Activated naive CD4-positive, alpha-beta T cell treated with anti-CD3 and anti-CD28 coated beads, Interleukin-2, amount 10 ng/mL, durations not matched to agents 7 days and 5 days (primary cell): ENCODE results near the gene SLC12A9.
A peak's percentile ranks its signal among the peaks of the same experiment; 100 is the strongest.
"Not testable (repeated sequence)": the region's sequence is repeated elsewhere in the genome, so short reads cannot be mapped to it uniquely, and the experiment has no call there.

Experiments used
- CTCF ChIA-PET: fragments of 350-600 bp; sonication (Branson Sonifier 250); formaldehyde crosslinking; loops from one replicate; lab custom pipeline; 2021; ENCODE audit warnings: antibody characterized with exemption; lab: Charles Lee
- DNase-seq: peaks from one replicate; pipeline ENCODE4 v3.0.0-alpha.2; 2020
- H3K27ac Mint-ChIP-seq: one replicate; pipeline ENCODE4 v1.8.0; 2021; ENCODE audit warnings: mild to moderate bottlenecking, moderate library complexity, mixed read lengths
- H3K27me3 Mint-ChIP-seq: one replicate; pipeline ENCODE4 v1.8.0; 2021; ENCODE audit warnings: mild to moderate bottlenecking, mixed read lengths
- H3K36me3 Mint-ChIP-seq: one replicate; pipeline ENCODE4 v1.8.0; 2021; ENCODE audit warnings: mixed read lengths
- H3K4me1 Mint-ChIP-seq: one replicate; pipeline ENCODE4 v1.8.0; 2021; ENCODE audit warnings: mixed read lengths
- H3K4me3 Mint-ChIP-seq: one replicate; pipeline ENCODE4 v1.8.0; 2021; ENCODE audit warnings: mild to moderate bottlenecking, moderate library complexity, mixed read lengths
- H3K9me3 Mint-ChIP-seq: one replicate; pipeline ENCODE4 v1.8.0; 2021; ENCODE audit warnings: mixed read lengths

Gene SLC12A9, protein sequence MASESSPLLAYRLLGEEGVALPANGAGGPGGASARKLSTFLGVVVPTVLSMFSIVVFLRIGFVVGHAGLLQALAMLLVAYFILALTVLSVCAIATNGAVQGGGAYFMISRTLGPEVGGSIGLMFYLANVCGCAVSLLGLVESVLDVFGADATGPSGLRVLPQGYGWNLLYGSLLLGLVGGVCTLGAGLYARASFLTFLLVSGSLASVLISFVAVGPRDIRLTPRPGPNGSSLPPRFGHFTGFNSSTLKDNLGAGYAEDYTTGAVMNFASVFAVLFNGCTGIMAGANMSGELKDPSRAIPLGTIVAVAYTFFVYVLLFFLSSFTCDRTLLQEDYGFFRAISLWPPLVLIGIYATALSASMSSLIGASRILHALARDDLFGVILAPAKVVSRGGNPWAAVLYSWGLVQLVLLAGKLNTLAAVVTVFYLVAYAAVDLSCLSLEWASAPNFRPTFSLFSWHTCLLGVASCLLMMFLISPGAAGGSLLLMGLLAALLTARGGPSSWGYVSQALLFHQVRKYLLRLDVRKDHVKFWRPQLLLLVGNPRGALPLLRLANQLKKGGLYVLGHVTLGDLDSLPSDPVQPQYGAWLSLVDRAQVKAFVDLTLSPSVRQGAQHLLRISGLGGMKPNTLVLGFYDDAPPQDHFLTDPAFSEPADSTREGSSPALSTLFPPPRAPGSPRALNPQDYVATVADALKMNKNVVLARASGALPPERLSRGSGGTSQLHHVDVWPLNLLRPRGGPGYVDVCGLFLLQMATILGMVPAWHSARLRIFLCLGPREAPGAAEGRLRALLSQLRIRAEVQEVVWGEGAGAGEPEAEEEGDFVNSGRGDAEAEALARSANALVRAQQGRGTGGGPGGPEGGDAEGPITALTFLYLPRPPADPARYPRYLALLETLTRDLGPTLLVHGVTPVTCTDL

DNA sequence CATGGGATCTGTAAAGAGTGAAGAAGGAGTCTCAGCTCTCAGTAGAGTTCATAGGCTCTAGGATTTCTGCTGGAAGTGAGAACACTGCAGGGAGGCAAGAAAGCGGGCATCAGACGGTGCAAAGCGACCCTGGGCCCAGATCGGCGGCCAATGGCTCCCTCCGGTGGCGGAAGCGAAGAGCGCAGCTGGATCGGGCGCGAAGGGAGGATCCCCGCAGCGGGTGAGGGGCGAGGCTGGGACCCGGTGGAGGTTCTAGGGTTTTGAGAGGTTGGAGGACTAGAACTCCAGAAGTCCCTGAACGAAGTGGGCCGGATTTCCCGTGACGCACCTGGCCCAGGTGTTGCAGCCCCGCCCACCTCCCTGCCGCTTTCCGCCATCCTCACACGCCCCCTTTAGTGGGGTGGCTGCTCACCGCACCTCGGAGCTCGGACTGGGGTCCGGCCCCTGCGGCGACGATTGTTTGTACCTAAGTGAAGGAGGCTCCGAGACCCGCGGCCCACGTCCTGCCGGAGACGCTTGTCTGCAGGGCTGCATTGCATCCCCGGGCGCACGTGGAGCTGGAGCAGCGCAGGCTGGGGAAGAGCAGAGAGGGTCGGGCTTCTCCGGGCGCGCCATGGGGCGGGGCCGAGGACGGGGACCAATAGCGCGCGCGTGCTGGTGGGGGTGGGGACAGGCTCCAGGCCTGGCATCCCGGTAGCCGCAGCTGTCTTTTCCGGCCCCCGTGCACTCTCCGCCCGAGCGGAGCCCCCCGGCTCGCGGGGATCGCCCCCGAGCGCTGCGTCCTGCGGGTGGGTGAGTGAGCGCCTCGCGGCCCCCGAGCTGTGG is at the start of gene SLC12A9:
SLC12A9 (plus strand) TSS at position 666 of the 825 bp plus-strand sequence. CDS start 1,485 bp downstream, outside the sequence.
- peaks cover 20% of the 10 kb centered on the region for H3K4me1 Mint-ChIP-seq
- no peaks in the 10 kb centered on the region for H3K27me3 Mint-ChIP-seq
- H3K36me3 Mint-ChIP-seq: peaks cover 10% of the 10 kb centered on the region
- H3K27ac Mint-ChIP-seq: peak within 1 kb of the TSS; percentile 89
- H3K4me3 Mint-ChIP-seq: peak within 1 kb of the TSS; percentile 96
- no peaks in the 10 kb centered on the region for H3K9me3 Mint-ChIP-seq
- peak; percentile 93 for DNase-seq
- CTCF ChIA-PET: interaction anchor here (0.6 to 6.5 kb wide), 25 partner anchors 10 to 374 kb away, joined by 3 to 160 read pairs (median 4); partner anchors contain the start of genes EPO, FBXO24, POP7 and SRRT

DNA sequence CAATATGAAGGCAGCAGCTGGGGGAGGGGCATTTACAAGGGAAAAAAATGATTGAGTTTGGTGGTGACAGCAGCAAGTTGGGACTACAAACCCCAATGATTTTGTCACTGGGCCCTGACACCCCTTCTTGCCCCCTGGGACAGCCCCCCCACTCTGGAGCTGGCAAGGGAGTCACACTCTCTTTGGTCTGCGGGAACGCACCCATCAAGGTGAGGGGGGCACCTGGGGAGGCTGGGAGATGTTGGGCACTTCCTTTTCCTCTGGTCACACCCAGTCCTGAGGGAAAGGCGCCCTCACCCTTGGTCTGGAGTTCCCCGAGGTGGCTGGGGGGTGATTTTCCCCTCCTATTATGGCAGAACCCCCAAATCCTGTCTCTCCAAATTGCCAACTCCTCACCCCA is 49.6 kb upstream of the SLC12A9 start:
- Mint-ChIP-seq H3K27ac (no peak overlapping the region), H3K27me3 (peaks cover 44% of the 10 kb centered on the region), H3K9me3 (no peaks in the 10 kb centered on the region), H3K4me1 (peaks cover 13% of the 10 kb centered on the region), H3K36me3 (no peaks in the 10 kb centered on the region), H3K4me3 (no peak overlapping the region)
- CTCF ChIA-PET: interaction anchor here (3.9 to 10.9 kb wide), 2 partner anchors 14 to 49 kb away, joined by 14 to 160 read pairs; partner anchors contain the start of gene SLC12A9
- no peak for DNase-seq

DNA sequence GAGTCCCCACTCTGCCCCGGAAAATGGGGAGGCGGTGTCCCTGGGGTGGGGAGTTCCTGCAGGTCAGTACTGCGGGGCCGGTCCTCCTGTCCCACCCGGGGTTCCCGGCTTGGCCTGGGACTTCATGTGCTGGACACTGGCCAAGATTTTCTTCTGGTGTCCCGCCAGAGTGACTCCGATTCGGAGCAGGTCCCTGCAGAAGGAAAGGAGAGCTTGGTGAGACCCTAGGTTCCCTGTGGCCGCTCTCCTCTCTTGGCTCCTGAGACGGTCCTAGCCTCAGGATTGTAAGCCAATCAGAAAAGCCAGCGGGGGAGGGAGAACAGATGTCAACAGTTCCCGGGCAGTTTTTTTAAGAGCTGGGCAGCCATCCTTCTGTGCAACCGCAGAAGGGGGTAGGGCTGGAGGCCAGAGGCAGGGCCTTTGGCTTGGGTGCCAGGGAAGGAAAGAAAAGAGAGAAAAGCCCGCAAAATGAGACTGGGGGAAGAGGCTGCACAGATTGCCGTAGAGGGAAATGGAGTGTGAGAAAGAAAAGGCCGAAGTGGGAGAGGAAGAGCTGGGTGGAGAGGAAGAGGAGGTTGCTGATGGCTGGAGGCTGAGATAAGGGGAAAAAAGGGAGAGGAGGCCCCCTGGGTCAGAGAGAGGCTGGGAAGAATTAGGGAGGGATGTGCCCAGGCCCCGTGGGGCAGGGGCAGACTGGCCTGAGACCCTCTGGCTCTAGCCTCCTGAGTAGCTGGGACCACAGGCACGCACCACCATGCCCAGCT is 48.9 kb upstream of the SLC12A9 start:
- CTCF ChIA-PET: interaction anchor here (0.8 to 10.9 kb wide), 2 partner anchors 14 to 48 kb away, joined by 3 to 160 read pairs; partner anchors contain the start of gene SLC12A9
- no peaks in the 10 kb centered on the region for H3K9me3 Mint-ChIP-seq
- H3K4me1 Mint-ChIP-seq: peaks cover 13% of the 10 kb centered on the region
- DNase-seq: peak; percentile 70
- peaks cover 44% of the 10 kb centered on the region for H3K27me3 Mint-ChIP-seq
- H3K27ac Mint-ChIP-seq: no peak overlapping the region
- no peak overlapping the region for H3K4me3 Mint-ChIP-seq
- no peaks in the 10 kb centered on the region for H3K36me3 Mint-ChIP-seq

DNA sequence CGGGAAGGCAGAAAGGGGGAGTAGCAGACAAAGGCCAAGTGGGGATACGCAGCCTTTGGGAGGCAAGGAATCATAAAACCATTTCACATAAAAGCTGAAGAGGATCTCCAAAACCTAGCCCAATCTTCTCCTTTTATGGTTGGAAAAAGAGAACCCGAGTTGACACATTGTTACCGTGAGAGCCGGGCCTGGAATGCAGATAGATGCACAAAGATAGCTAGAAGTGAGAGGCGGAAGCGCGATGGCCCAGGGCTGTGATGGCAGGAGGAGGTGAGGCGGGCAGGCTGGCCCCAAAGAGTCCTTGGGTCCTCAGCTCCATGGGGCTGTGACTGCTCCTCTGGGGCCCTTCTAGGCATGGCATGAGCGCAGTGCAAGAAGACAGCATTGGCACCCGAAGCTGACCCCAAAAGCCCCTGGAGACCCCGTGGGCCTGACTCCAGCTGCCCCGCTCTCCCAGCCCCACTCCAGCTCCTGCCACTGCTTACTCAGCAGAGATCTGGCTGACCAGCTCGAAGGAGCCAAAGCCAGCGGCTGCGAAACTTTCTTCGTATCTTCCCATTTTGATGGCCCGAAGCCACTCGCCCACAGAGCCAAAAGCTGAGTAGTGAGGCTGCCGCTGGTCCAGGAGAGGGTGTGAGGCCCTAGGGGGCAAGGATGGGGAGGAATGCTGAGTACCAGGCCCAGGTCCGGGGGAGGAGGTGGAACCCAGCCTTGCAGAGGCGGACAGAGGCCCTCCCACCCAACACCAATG is 47.7 kb upstream of the SLC12A9 start:
- no peaks in the 10 kb centered on the region for H3K9me3 Mint-ChIP-seq
- CTCF ChIA-PET: interaction anchor here (10.9 kb wide), 1 partner anchor 47 kb away, joined by 160 read pairs; the partner anchor contains the start of gene SLC12A9

DNA sequence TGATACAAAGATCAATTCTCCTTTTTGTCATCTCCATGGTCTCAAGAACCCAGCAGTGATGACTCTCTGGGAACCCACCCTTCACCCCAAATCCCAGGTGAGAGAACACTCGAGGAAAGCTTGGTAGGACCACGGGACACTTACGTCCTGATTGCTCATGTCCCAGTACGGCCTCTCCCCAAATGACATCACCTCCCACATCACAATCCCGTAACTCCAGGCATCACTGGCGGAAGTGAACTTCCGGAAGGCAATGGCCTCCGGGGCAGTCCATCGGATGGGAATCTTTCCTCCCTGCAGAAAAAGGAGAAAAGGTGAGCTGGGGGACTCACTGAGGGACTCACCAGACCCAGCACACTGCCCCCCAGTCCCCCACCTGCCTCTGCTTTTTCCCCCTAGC is 46.2 kb upstream of the SLC12A9 start:
- Mint-ChIP-seq H3K9me3 (no peaks in the 10 kb centered on the region), H3K27ac (no peak overlapping the region), H3K4me1 (peaks cover 9% of the 10 kb centered on the region), H3K27me3 (peaks cover 23% of the 10 kb centered on the region), H3K4me3 (no peak overlapping the region), H3K36me3 (no peaks in the 10 kb centered on the region)
- no peak for DNase-seq
- CTCF ChIA-PET: interaction anchor here (10.9 kb wide), 1 partner anchor 45 kb away, joined by 160 read pairs; the partner anchor contains the start of gene SLC12A9

More for the DNA sequence above, 47.7 kb upstream of the SLC12A9 start:
- Mint-ChIP-seq H3K27ac (no peak overlapping the region), H3K27me3 (peaks cover 37% of the 10 kb centered on the region), H3K36me3 (no peaks in the 10 kb centered on the region), H3K4me1 (peaks cover 9% of the 10 kb centered on the region), H3K4me3 (no peak overlapping the region)
- no peak for DNase-seq

DNA sequence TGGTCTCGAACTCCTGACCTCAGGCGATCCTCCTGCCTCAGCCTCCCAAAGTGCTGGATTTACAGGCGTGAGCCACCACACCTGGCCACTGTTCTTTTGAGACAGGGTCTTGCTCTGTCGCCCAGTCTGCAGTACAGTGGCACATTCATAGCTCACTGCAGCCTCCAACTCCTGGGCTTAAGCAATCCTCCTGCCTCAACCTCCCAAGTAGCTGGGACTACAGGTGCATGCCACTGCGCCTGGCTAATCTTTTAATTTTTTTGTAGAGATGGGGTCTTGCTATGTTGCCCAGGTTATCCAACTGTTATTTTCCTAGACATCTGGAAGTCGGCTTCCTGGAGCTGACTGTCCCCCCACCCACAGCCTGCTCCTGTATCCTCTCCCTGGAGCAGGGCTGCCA is 45.6 kb upstream of the SLC12A9 start:
- H3K36me3 Mint-ChIP-seq, CTCF ChIA-PET, H3K4me3 Mint-ChIP-seq, H3K27ac Mint-ChIP-seq, DNase-seq, H3K4me1 Mint-ChIP-seq, H3K9me3 Mint-ChIP-seq: not testable (repeated sequence)
- H3K27me3 Mint-ChIP-seq: peaks cover 18% of the 10 kb centered on the region

DNA sequence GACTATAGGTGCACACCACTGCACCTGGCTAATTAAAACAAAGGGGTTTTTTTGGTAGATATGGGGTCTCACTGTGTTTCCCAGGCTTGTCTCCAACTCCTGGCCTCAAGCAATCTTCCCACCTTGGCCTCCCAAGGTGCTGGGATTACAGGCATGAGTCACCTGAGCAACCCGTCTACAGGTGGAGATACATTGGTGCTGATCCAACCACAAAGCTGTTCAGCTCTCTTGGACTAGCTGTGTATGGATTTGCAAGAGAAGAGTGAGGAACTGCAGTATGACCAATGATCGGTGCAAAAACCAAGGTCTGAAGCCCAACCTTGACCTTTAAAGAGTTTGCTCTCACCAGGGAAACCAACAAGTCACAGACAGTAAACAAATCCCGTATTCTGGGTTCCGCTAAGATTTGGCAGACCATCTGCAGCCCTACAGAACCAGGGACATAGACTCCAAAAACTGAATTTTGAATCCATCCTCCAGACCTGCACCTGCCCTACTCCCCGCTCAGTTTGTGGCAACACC is 44.1 kb upstream of the SLC12A9 start:
- no peak overlapping the region for H3K27ac Mint-ChIP-seq

DNA sequence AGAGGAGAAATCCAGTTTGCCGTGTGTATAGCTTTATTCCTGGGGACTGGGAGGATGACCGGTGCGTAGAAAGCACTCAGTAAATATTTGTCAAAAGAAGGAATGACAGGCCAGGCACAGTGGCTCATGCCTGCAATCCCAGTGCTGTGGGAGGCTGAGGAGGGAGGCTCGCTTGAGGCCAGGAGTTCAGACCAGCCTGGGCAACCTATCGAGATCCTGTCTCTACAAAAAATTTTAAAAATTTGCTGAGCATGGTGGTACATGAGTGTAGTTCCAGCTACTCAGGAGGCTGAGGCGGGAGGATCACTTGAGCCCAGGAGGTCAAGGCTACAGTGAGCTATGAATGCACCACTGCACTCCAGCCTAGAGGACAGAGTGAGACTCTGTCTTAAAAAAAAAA is 41.0 kb upstream of the SLC12A9 start:
- H3K27me3 Mint-ChIP-seq: peaks cover 4% of the 10 kb centered on the region
- no peak for DNase-seq
- H3K9me3 Mint-ChIP-seq: no peaks in the 10 kb centered on the region
- no peaks in the 10 kb centered on the region for H3K36me3 Mint-ChIP-seq
- H3K4me3 Mint-ChIP-seq: no peak overlapping the region
- H3K4me1 Mint-ChIP-seq: no peaks in the 10 kb centered on the region
- CTCF ChIA-PET: interaction anchor here (1.8 to 2.2 kb wide), 2 partner anchors 12 to 15 kb away, joined by 4 to 7 read pairs; no protein-coding TSS in a partner anchor
- H3K27ac Mint-ChIP-seq: no peak overlapping the region

More for the DNA sequence above, 44.1 kb upstream of the SLC12A9 start:
- no peaks in the 10 kb centered on the region for H3K9me3 Mint-ChIP-seq
- H3K4me3 Mint-ChIP-seq: no peak overlapping the region
- peaks cover 5% of the 10 kb centered on the region for H3K4me1 Mint-ChIP-seq
- no peaks in the 10 kb centered on the region for H3K36me3 Mint-ChIP-seq
- peaks cover 9% of the 10 kb centered on the region for H3K27me3 Mint-ChIP-seq
- DNase-seq: no peak
- CTCF ChIA-PET: no interaction called here

DNA sequence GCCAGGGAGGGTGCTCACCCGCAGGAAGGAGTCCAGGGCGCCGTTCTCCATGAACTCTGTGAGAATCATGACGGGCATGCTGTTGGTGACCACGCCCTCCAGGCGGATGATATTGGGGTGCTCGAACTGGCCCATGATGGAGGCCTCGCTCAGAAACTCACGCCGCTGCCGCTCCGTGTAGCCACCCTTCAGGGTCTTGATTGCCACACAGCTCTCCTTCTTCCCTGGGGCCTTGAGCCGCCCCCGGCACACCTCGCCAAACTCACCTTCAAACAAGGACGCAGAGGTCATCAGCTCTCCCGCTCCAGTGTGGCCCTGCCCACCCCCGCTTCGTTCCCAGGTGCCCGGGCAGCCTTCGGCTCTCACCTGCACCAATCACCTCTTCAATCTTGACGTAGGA is 39.8 kb upstream of the SLC12A9 start:
- no peak for DNase-seq
- Mint-ChIP-seq H3K9me3 (no peaks in the 10 kb centered on the region), H3K27me3 (peaks cover 4% of the 10 kb centered on the region), H3K27ac (no peak overlapping the region), H3K4me1 (no peaks in the 10 kb centered on the region), H3K4me3 (no peak overlapping the region), H3K36me3 (no peaks in the 10 kb centered on the region)
- CTCF ChIA-PET: no interaction called here

DNA sequence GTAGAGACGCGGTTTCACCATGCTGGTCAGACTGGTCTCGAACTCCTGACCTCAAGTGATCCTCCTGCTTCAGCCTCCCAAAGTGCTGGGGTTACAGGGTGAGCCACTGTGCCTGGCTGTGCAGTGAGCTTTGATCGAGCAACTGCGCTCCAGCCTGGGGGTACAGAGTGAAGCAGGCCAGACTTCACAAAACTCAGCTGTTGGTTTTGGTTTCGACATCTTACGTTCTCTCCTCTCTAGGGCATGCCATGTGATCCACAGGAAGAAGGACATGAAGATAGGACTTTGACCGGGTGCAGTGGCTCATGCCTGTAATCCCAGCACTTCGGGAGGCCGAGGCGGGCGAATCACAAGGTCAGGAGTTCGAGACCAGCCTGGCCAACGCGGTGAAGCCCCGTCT is 36.0 kb upstream of the SLC12A9 start:
- not testable (repeated sequence) for H3K4me3 Mint-ChIP-seq, DNase-seq, H3K27ac Mint-ChIP-seq, H3K36me3 Mint-ChIP-seq, H3K4me1 Mint-ChIP-seq, H3K9me3 Mint-ChIP-seq, H3K27me3 Mint-ChIP-seq
- CTCF ChIA-PET: interaction anchor here (1.7 to 3.7 kb wide), 2 partner anchors 16 to 36 kb away, joined by 5 to 14 read pairs; partner anchors contain the start of gene SLC12A9

DNA sequence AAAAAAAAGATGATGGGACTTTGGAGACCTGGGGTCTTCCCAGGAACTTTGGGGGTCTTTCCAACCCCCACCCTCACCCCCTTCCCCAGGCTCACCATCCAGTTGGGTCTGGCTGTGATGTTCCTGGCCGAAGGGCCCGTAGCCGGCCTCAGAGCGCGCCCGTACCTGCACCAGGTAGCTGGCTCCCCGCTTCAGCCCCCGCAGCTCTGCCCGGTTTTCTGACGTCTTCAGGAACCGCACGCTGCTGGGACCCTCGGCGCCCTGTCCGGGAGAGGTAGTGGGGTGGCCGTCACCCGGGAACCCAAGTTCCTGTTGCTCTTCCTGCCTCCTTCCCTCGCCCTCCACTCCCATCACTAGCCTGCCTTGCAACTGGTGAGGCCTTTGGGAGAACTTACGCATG is 35.4 kb upstream of the SLC12A9 start:
- Mint-ChIP-seq H3K9me3 (no peaks in the 10 kb centered on the region), H3K4me3 (no peak overlapping the region)

DNA sequence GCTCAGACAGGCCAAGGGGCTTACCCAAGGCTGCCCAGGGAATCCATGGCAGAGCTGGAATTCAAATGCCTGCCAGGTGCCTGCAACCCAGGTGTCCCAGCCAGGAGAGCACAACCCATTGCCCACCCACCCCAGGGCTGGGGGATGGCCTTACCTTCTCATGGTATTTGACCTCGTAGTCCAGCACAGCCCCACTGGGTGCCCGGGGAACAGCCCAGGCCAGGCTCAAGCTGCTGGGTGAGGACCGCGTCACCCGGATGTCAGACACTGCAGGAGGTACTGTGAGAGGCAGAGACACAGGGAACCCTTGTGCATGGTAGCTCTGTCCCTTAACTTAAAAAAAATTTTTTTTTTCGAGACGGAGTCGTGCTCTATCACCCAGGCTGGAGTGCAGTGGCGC is 34.1 kb upstream of the SLC12A9 start:
- Mint-ChIP-seq H3K4me1 (no peaks in the 10 kb centered on the region), H3K4me3 (no peak overlapping the region), H3K9me3 (no peaks in the 10 kb centered on the region), H3K36me3 (no peaks in the 10 kb centered on the region), H3K27me3 (peaks cover 4% of the 10 kb centered on the region), H3K27ac (no peak overlapping the region)
- CTCF ChIA-PET: interaction anchor here (3.7 kb wide), 1 partner anchor 18 kb away, joined by 14 read pairs; no protein-coding TSS in a partner anchor
- DNase-seq: no peak

More for the DNA sequence above, 35.4 kb upstream of the SLC12A9 start:
- Mint-ChIP-seq H3K27me3 (no peaks in the 10 kb centered on the region), H3K4me1 (no peaks in the 10 kb centered on the region), H3K27ac (no peak overlapping the region), H3K36me3 (no peaks in the 10 kb centered on the region)
- CTCF ChIA-PET: interaction anchor here (1.0 to 3.7 kb wide), 3 partner anchors 13 to 36 kb away, joined by 3 to 14 read pairs (median 5); partner anchors contain the start of gene SLC12A9
- DNase-seq: no peak
